Myocyte (in vitro differentiated cells): Measurements from ENCODE around the gene PLXNA2. TPM values are rescaled to one million over a fixed set of nuclear protein-coding genes. Genes with fewer than 3 reads are reported as not detected.

Experiments
- DNase-seq: peaks from one replicate; pipeline ENCODE4 v3.0.0-alpha.2; 2012; ENCODE audit warnings: low read depth
- total RNA-seq: library from RNA; depleted of rRNA; stranded (reverse); fragments of >200 nt; gene quantifications from 2 replicates; pipeline ENCODE4 v1.2.3, GENCODE V29; 2014

PLXNA2 gene
- total RNA-seq, 1 donor from 2014 or later: 8.6 TPM

DNA sequence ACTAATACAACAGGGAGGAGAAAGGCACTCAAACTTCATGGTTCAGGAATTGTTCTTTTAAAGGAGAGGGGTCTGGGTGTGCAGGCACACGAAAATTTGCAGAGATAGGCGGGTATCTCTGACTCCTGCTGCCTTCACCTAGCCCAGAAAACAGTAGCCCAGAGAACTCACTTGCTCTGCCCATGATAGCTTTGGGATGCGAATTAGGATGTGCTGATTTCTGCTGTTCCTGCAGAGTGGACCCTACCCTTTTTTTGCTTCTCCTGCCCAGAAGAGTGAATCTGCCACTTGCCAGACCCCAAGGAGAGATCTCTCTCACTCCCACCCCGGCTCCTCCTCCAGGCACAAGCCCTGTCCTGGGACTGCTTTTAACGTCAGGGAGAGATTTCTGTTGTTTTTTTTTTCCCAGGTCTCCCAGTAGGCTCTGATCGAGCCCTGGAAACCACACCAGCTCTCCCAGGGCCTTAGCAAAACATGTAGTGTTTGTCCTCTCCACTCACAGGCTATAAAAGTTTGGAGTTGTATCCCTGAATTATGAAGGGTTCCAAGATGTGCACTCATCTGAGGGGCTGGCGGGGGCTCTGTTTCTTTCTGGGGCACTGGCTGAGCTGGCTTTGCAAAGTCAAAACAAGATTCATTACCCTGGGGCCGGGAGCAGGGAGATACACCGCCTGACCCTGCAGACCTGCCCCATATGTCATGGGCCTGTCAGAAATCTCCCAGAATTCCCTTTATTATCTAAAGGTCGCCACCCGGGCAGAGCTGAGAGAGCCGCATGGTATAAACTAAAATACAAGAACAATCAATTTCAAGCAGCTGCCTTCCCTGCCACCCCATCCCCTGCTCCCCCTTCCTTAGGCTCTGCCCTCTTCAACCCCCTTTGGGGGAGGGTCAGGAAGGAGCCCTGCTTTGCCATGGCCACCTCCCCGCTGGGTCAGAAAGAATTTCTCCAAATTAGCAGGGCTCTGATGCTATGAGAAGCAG, 17.9 kb downstream of the PLXNA2 start:
- DNase-seq: no peak

DNA sequence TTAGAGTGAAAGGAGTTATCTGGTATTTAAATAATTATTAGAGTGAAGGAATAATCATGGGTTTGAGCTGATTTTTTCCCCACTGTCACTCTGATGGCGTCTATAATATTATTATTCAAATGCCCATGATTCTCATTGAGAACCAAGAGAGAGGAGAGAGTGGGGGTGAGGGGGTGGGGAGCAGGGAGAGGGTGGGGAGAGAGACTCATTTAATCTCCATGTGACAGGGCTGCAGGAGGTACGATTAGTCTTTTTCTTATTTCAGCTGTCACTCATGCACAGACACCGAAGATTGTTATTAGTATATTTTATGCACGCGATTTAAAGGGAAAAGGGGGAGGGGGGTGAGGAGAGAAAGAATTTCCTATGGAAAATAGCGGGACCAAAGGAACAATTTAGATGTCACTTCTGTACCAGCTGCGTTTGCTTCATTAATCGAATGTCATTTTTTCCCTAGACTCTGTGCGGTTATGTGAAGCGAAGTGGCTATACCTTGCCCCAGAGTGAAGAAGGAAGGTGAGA, 19.9 kb downstream of the PLXNA2 start:
- no peak for DNase-seq

DNA sequence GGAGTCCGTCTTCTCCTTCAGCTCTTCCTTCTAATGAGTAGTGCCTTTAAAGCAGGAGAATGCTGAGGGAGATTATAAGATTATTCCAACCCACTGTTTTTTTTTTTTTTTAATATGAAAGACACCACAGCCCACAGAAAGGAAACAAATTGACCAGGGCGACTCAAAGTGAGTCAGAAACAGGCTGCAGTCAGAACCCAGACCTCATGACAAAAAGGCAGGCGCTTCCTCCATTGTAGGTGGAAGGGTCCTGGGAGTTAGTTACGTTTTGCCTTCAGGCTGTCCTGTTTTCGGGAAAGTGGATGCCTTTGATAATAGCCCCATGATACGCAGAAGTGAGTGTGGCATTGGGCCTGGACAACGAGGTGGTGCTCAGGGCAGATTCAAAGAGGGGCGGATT, 21.0 kb downstream of the PLXNA2 start:
- no peak for DNase-seq

DNA sequence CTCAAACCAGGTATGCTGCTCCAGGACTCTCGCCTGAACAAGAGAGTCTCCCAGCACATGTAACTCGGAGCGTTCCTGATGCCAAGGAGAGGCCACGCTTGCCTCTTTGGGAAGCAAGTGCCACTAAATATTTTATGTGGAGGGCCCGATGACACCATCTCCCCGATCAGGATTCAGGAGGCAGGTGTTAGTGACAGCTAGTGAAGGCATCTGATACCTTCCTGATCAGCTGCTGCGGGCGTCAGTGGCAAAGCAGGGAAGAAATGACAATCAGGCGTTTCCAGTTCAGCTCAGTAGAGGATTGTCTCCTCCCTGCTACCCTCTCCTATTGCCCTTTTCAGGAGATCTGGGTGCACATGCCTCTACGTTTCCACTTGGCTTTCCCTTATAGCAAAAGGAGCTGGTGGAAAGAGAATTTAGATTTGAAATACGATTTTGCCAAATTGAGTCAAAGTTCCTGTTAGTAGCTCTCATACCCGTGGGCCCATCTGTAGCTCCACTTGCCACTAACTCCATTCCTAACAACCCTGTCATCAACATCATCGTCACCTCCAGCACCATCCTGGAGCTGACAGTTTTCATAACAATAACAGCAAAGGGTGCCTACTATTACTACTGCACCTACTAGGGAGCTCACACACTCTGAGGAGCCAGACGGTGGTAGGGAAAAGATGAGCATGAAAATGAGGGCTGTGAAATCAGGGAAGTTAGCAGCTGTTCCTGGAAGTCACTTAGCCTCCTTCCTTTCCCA, 21.6 kb downstream of the PLXNA2 start:
- peak; percentile 66 for DNase-seq

DNA sequence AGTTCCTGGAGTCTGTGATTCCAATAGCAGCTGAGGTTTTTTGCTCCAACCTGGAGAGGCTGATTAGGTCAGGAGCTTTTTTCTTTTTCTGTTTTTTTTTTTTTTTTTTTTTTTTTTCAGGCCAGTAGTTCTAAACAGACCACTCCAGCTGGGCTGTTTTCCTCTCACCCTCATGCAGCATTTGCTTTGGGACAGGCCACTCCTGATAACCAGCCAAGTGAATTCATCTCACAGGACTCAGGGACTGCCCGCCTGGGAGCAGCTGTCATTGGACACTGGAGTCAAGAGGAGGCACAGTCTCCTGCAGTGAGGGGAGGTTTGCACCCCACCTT, 22.9 kb downstream of the PLXNA2 start:
- DNase-seq: peak; percentile 85

DNA sequence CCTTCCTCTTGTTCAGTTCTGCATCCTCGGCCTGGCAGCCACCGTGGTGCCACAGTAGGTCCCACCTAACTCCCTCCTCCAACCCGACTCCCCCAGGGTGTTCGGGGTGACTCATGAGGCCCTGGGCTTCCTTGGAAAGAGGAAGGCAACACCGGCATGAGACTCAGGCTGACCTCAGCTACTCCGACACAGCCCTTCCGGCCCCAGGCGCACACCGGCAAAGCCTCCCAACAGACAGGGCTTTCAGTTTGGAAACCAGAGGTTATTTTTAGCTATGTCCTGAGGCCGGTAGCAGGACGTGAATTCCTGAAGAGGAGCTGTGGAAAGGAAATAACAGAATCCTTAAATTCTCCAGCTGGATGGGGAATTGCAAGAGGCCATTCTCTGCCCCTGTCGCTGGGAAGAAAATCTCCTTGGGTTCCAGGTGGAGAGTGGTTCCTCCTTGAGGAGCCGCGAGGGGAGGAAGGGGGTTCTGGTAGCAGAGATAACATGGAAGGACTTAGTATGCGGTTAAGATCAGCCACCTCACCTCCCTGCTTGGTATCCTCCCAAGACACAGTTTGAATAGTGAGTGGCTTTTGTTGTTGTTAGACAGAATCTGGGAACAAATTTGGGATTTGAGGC, 24.4 kb downstream of the PLXNA2 start:
- DNase-seq: peak; percentile 70

DNA sequence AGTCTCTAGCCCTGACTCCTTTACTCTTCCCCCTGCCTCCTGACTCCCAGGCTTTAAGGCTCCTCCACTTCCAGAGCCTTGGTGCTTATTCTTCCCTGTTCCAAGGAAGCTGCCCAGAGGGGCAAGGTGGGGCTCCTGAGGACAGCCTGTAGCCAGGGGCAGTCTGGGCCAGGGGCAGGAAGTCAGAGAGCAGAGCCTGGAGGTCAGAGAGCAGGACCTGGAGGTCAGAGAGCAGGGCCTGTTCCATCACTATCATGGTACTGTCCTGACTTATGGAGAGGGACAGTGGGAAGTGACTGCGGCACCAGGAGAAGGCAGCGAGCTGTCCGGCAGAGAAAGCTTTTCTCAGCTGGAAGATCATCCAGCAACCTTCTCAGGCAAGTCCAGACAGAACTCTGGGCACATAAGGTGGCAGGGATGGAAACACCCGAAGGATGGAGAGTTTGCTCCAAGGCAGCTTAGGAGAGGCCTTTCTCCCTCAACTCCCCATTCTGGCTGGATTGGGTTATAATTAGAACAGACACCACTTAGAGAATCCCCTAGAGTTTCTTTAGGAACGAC, 25.0 kb downstream of the PLXNA2 start:
- DNase-seq: no peak

DNA sequence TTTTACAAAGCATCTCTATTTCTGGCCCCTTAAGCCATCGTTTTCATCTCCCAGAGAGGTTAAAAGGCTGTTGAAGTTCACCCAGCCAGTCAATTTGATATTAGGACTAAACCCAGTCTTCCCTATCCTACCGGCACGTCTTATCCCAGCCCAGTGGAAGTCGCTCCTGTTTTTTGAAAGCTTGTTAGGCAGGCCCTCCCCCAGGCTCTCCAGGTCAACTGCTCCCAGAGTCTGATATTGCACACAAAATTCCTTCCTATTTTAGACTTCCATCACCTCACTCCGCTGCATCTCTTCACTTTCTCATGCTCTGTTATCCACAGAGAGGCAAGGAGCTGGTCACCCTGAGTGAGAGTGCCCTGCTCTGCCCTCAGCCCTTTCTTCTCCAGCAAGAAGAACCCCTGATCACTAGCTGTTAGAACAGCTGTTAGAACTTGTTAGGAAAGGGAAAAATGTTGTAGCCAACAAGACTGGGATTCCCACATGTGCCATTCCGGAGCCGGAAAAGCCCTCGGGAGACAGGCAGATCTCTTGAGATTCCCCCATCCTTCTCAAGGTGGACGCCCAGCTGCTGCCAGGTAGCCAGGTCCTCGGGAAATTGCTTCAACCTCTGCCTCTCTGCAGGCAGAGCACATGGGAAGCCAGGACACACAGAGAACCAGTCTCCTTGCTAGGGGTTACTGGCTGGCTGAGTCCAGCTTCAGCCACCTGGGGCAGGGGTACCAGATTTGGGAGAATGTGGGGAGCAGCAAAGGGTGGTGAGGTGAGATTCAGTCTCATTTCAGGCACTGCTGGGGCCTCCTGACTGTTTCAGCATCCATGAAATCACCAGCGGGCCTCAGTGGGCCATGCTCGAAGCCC, 25.7 kb downstream of the PLXNA2 start:
- DNase-seq: peak; percentile 52

DNA sequence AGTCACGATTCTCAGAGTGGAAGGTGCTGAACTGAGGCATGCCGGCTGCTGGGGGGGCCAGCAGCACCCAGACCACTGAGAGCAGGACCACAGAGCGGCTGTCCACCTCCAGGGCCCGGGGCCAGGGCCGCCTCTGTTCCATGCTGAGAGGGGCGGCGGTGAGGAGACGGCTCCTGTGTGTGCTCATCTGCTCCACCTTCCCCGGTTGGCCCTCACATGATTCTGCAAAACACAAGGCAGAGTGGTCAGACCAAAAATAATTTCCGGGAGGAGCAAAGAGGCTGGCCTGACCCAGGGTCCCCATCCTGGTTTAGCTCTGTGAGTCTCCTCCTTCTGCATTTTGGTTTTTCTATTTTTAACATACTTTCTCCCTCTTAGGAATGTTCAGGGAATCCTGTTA, 26.4 kb downstream of the PLXNA2 start:
- DNase-seq: peak; percentile 82

DNA sequence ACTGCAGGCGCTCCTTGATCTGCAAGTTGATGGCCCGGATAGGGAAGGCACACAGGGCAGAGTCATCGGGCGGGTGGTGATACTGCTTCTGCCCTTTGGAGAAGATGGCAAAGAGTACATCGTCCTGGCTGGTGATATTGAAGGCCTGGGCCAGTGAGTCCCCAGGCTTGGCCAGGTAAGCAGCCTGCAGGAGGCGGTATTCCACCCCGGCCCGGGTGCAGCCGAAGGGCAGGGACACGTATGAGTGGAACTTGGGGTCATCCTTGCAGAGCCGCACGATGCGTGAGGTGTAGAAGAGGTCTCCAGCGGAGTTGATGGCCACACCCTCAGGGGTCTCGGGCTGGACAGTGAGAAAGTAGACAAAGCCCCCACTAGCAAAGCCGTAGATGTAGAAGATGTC, 27.4 kb downstream of the PLXNA2 start:
- no peak for DNase-seq

DNA sequence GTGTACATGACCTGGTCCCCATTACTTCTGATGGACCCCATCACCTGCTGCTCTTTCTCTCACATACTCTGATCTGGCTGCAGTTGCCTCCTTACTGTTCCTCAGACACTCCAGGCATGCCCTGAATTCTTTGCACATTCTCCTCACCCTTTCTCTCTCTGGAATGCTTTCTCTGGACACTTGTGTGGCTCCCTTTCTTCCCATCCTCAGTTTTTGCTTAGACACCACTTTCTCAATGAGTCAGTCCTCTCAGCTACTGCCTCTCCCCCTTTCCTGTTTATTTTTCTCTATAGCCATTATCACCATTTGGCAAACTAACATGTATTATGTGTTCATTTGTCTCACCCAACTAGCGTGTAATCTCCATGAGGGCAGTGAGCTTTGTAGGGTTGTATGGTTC, 28.1 kb downstream of the PLXNA2 start:
- DNase-seq: peak; percentile 76

DNA sequence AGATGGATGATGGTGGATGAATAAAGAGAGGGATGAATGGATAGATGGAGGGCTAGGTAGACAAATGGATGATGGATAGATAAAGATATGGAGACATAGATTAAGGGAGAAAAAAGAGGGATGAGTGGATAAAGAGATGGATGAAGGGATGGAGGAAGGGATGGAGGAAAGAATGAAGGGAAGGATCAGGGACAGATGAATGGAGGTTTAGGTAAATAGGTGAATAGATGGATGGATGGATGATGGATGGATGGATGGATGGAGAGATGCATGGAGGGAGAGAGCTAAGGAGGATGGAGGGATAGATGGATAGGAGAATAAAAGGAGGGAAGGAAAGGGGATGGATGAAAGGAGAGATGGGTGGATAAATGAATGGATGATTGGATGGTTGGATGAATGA, 28.8 kb downstream of the PLXNA2 start:
- no peak for DNase-seq

DNA sequence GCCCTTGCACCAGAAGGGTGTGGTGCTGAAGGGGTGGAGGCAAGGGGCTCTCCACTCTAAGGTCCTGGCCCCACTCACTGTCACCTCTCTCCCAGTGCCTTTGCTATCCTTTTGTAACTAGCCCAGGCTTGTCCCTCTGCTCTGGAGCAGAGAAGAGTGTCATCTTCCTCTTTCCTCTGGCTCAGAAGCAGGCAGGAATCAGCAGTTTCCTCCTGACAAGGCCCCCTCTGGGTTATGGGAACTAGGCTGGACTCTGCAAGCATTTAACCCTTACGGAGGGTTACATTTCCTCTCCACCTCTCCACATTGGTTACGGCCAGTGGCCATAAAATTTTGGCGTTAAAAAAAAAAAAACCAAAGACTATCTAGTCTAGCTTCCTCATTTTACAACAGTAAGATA, 30.4 kb downstream of the PLXNA2 start:
- no peak for DNase-seq

DNA sequence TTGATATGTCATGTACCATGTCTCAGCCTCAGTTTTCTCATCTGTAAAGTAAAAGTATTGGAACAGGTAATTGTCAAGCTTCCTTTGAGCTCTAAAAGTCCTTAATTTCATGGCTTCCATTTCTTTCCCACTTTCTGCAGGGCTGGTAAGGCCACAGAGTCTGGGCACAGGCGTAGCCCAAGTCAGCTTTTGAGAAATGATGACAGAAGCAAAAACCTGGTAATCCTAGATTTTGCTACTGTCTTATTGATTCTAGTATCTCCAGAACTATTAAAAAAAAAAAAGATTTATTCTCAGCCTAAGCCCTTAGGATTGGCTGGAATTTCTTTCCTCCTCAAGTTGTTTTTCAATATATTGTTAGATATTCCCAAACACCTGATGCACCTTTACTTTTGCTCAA, 31.3 kb downstream of the PLXNA2 start:
- no peak for DNase-seq

DNA sequence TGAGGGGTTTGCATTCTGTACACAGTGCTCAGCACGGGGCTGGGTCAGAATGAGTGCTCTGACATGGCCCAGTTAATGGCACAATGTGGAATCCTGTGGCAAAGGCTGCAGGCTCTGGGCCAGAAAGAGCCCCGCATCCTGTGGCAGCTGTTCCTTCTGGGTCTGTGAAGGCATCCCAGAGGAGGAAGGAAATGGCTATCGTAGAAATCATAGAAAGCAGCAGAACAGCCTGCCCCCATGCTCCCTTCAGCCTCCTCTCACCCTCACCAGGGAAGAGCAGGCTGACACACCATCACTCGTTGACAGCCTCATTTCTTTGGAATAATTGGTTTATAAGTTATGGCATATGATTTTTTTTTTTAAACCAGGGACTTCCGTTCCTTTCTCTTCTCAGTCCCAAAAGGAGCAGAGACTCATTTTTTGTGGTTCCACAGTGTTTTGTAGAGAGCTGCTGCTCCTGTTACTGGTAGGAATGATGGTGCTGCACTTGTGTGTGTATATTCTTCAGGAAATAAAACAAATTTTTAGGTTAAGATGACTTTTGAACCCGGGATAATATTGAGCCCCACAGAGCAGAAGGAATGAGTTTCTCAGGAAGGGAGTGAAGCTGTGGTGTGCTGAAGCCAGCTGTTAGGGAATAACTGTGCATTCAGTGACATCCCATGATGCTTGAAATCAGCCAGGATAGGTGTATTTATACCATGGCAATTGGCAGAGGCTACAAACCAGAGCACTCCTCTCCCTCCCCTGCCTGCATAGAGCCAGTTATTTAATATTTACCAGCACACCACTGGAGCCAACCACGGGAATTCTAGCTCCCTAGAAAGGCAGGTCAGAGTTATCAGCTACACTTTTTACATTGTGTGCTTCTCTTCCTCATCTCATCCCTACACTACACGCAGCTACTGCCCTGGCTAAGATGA, 32.0 kb downstream of the PLXNA2 start:
- peak; percentile 90 for DNase-seq

DNA sequence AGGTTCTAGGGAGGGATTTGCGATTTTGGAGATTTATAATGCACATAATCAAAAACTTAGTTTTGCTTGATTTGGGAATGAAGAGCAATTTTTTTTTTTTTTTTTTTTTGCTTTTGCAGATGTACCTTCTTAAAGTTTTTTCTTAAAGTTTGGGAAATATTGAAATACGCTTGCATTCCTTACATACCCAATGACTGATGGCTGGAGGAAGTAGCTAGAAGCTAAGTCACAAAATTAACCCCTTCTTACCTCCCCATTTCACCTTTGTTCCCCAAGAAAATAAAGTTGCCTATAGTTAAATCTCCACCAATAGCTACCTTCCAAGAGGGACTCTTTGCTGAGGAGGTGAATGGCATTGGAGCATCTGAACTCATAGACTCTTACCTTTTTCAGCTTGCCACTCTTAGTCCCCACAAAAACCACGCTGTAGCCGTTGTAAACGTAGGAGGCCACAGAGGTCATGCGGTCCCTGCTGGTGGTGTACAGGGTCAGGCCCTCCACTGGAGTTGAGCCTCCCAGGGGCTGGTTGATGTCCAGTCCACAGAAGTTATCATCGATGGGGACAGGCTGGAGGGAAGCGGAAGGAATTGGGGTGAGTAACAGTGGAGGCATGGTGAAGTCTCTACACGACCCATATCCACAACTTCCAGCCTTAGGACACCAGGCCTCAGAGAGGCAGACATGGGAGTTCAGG, 34.1 kb downstream of the PLXNA2 start:
- no peak for DNase-seq

DNA sequence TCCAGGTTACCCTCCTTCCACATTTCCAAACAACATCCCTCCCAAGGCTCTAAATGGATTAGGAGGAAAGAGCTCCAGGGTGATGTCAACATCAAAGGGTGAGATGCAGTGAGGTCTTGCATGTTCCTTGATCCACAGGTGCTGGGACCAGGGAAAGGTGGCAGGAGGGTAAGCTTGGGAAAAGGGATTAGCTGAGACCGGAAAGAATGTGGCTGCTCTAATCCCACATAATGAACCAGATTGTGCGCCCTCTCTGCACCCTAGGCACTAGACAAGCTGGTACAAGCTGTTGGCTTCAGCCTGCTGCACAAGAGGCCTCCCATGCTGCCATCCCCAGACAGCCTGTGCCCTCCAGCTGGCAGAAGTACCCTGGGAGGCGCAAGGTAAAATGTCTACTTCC, 34.9 kb downstream of the PLXNA2 start:
- no peak for DNase-seq

DNA sequence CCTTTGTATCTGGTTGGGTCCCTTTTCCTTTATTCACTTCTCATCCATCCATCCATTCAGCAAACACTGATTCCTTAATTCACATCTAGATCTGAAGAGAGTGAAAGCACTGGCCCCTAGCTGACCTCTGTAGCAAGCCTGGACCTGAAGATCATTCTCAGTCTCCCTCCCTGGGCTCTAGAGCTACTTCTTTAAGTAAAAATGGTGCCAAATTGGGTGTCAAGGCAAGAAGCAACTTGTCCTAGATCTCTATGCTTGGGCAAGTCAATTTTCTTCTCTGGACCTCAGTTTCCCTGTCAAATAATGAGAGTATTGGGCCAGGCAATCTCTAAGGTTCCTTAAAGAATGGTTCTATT, 36.1 kb downstream of the PLXNA2 start:
- DNase-seq: no peak
